MM.1S (cell line): ENCODE results near the gene NHLH2.

Experiments
- CTCF ChIP-seq: fragments of 300-600 bp; sonication (generic); IDR thresholded peaks from 2 replicates; pipeline ENCODE4 v1.5.1; 2016; ENCODE audit warnings: antibody characterized with exemption, low read length, mixed read lengths
- EZH2 ChIP-seq: fragments of 300-600 bp; sonication (generic); optimal IDR thresholded peaks from 2 replicates; pipeline ENCODE3; 2017; ENCODE audit warnings: low read depth, mild to moderate bottlenecking, antibody characterized with exemption, low read length, mixed read lengths

- TF ChIP-seq CTCF: no peak
- no peak for TF ChIP-seq EZH2
Observed at GRCh38 chr1:115865704-115866380, 24.9 kb upstream of the NHLH2 start.
